ENCODE data around the gene NFE2L3. TPM values are rescaled to one million over a fixed set of nuclear protein-coding genes. Genes with fewer than 3 reads are reported as not detected.
"Not testable (repeated sequence)": the region's sequence is repeated elsewhere in the genome, so short reads cannot be mapped to it uniquely, and the experiment has no call there.

Gene NFE2L3
- total and polyA plus RNA-seq, 2 of the 4 experiments (the other 2 are of a cell fraction): 28.0 to 43.2 TPM

GRCh38 chr7:26147646-26148306, 4.2 kb upstream of the NFE2L3 start:
- H4K20me1 ChIP-seq (ENCODE audit: insufficient read depth, low read length); intact Hi-C loops (cut with micrococcal nuclease); BruUV-seq (replicated peaks); H3K23ac ChIP-seq (ENCODE audit: low read depth, low read length); H3K36me3 ChIP-seq (ENCODE audit: control insufficient read depth, insufficient read depth, low read length); POLR2A ChIA-PET (ENCODE audit: unreplicated experiment); H4K91ac ChIP-seq (ENCODE audit: insufficient read depth, low read depth, low read length); H2BK20ac ChIP-seq (ENCODE audit: low read depth, low read length); H4K5ac ChIP-seq (ENCODE audit: low read depth, low read length); H4K8ac ChIP-seq (ENCODE audit: low read depth in 2 of 2, low read length in 2 of 2); H3K9ac ChIP-seq (ENCODE audit: low read depth, low read length); H2BK5ac ChIP-seq (ENCODE audit: low read depth, low read length, poor library complexity, severe bottlenecking); H3K79me1 ChIP-seq (ENCODE audit: low read depth in 1 of 2, low read length in 2 of 2); ATAC-seq (ENCODE audit: low read depth); in situ Hi-C loops (cut with MboI; ENCODE audit: low sequenced_read_pairs); H3K27ac ChIP-seq (ENCODE audit: insufficient read depth, low read length); CTCF ChIA-PET; H3K4me2 ChIP-seq (ENCODE audit: low read depth, low read length); DNase-seq; H2AK9ac ChIP-seq (replicated peaks; ENCODE audit: low read depth, low read length, poor library complexity); H3K4ac ChIP-seq (ENCODE audit: low read depth, low read length); dilution Hi-C loops (cut with HindIII; ENCODE audit: low sequenced_read_pairs, unreplicated experiment); H3K14ac ChIP-seq (replicated peaks; ENCODE audit: low read depth, low read length); H2AK5ac ChIP-seq (ENCODE audit: low read depth, low read length); H3K9me3 ChIP-seq (ENCODE audit: control insufficient read depth, insufficient read depth, low read length); H3K4me3 ChIP-seq (ENCODE audit: insufficient read depth, low read depth, low read length); H3K56ac ChIP-seq (ENCODE audit: extremely low read depth, insufficient read depth, low read length); H2AFZ ChIP-seq (replicated peaks; ENCODE audit: low read length, poor library complexity); H2BK120ac ChIP-seq (ENCODE audit: low read depth, low read length); H3K27me3 ChIP-seq (ENCODE audit: control insufficient read depth, insufficient read depth, low read length); H3K4me1 ChIP-seq (ENCODE audit: control insufficient read depth, insufficient read depth, low read length); H3K18ac ChIP-seq (ENCODE audit: low read depth, low read length); H2BK15ac ChIP-seq (ENCODE audit: low read depth, low read length): not testable (repeated sequence)
- H3K9me1 ChIP-seq (ENCODE audit: insufficient read depth, low read length): peaks cover 15% of the 10 kb centered on the region; the same call in 1 of the 2 replicates
- WGBS, 2 experiments (ENCODE audit: extremely low coverage in 2 of 2, insufficient read length in 1 of 2): 100% methylated on average over 3 of the region's 43 CpGs; no CpG with 5 or more reads in 1 of the 2 experiments

- 92% methylated on average over 12 of the region's 29 CpGs; no CpG with 5 or more reads in 1 of the 2 experiments for WGBS, 2 experiments (ENCODE audit: extremely low coverage in 2 of 2, insufficient read length in 1 of 2)
- CTCF ChIA-PET; BruUV-seq (replicated peaks): not testable (repeated sequence)
These were observed 3.7 kb upstream of the NFE2L3 start for GRCh38 chr7:26148307-26148700.

More at GRCh38 chr7:26148307-26148700, 3.7 kb upstream of the NFE2L3 start:
- H2BK120ac ChIP-seq (ENCODE audit: low read depth, low read length); H3K36me3 ChIP-seq (ENCODE audit: control insufficient read depth, insufficient read depth, low read length); DNase-seq; H3K9me3 ChIP-seq (ENCODE audit: control insufficient read depth, insufficient read depth, low read length); dilution Hi-C loops (cut with HindIII; ENCODE audit: low sequenced_read_pairs, unreplicated experiment); H4K8ac ChIP-seq (ENCODE audit: low read depth in 2 of 2, low read length in 2 of 2); H2BK20ac ChIP-seq (ENCODE audit: low read depth, low read length); H2BK15ac ChIP-seq (ENCODE audit: low read depth, low read length); H2BK5ac ChIP-seq (ENCODE audit: low read depth, low read length, poor library complexity, severe bottlenecking); H3K4ac ChIP-seq (ENCODE audit: low read depth, low read length); H4K20me1 ChIP-seq (ENCODE audit: insufficient read depth, low read length); H3K56ac ChIP-seq (ENCODE audit: extremely low read depth, insufficient read depth, low read length); H3K4me1 ChIP-seq (ENCODE audit: control insufficient read depth, insufficient read depth, low read length); ATAC-seq (ENCODE audit: low read depth); H3K27me3 ChIP-seq (ENCODE audit: control insufficient read depth, insufficient read depth, low read length); H3K27ac ChIP-seq (ENCODE audit: insufficient read depth, low read length); POLR2A ChIA-PET (ENCODE audit: unreplicated experiment); intact Hi-C loops (cut with micrococcal nuclease); H3K23ac ChIP-seq (ENCODE audit: low read depth, low read length); H3K4me3 ChIP-seq (ENCODE audit: insufficient read depth, low read depth, low read length); H4K5ac ChIP-seq (ENCODE audit: low read depth, low read length); H4K91ac ChIP-seq (ENCODE audit: insufficient read depth, low read depth, low read length); H3K14ac ChIP-seq (replicated peaks; ENCODE audit: low read depth, low read length); H2AFZ ChIP-seq (replicated peaks; ENCODE audit: low read length, poor library complexity); H3K4me2 ChIP-seq (ENCODE audit: low read depth, low read length); H2AK5ac ChIP-seq (ENCODE audit: low read depth, low read length); H2AK9ac ChIP-seq (replicated peaks; ENCODE audit: low read depth, low read length, poor library complexity); in situ Hi-C loops (cut with MboI; ENCODE audit: low sequenced_read_pairs); H3K9ac ChIP-seq (ENCODE audit: low read depth, low read length); H3K18ac ChIP-seq (ENCODE audit: low read depth, low read length): not testable (repeated sequence)
- H3K9me1 ChIP-seq (ENCODE audit: insufficient read depth, low read length): peaks cover 15% of the 10 kb centered on the region; the same call in 1 of the 2 replicates
- peaks cover 3 to 13% of the 10 kb centered on the region in 2 experiments; a peak in 3 of 4 replicates for H3K79me1 ChIP-seq (ENCODE audit: low read depth in 1 of 2, low read length in 2 of 2)
